GM21737 (cell line): ENCODE results near the gene ZNF318.
A peak's percentile ranks its signal among the peaks of the same experiment; 100 is the strongest.
"Not testable (repeated sequence)": the region's sequence is repeated elsewhere in the genome, so short reads cannot be mapped to it uniquely, and the experiment has no call there.

Experiments used
- ATAC-seq: cut with Tn5 transposase; IDR thresholded peaks from one replicate; pipeline ENCODE4 v1.9.1; 2021; ENCODE audit warnings: mild to moderate bottlenecking, moderate library complexity; ENCODE audit not compliant: unreplicated experiment

ZNF318 gene

DNA sequence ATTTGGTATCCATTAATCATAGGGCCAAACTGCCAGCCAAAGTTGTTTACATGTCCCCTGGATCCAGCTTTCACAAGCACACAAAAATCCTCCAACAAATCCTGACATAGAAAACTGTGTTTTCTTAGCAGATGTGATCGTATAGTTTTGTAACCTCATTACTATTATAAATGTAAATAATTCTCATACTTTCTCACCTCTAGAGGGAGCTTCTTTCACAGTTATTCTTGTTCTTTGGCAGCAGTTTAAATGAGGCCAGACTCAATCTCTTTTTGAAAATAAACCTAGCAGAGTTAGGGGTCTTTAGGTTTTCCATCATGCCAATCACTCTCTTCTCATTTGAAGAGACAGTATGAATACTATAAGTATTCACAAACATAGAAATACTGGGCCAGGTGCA, 17.0 kb upstream of the ZNF318 start:
- ATAC-seq = no peak

GRCh38 chr6:43383021-43383667, 13.7 kb upstream of the ZNF318 start:
- no peak for ATAC-seq

DNA sequence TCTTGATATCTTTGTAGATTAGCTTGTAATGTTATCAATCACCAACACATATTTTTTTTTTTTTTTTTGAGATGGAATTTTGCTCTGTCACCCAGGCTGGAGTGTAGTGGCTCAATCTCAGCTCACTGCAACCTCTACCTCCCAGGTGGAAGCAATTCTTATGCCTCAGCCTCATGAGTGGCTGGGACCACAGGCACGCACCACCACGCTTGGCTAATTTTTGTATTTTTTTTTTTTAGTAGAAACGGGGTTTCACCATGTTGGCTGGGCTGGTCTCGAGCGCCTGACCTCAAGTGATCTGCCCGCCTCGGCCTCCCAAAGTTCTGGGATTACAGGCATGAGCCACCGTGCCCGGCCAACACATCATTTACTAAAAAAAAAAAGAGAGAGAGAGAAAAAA, 11.4 kb upstream of the ZNF318 start:
- not testable (repeated sequence) for ATAC-seq

- ATAC-seq = no peak
These were observed 9.2 kb upstream of the ZNF318 start for GRCh38 chr6:43378631-43379030.

GRCh38 chr6:43377710-43378229, 8.3 kb upstream of the ZNF318 start:
- no peak for ATAC-seq

- ATAC-seq = peak; percentile 40
These were observed 7.1 kb upstream of the ZNF318 start for GRCh38 chr6:43376551-43376981.

- ATAC-seq = no peak
These were observed 6.2 kb upstream of the ZNF318 start for GRCh38 chr6:43375693-43376092.

- ATAC-seq = no peak
These were observed 3.9 kb upstream of the ZNF318 start for GRCh38 chr6:43373252-43373875.

GRCh38 chr6:43370003-43370580, 645 bp upstream of the ZNF318 start:
- ATAC-seq = not testable (repeated sequence)

GRCh38 chr6:43368259-43369160, 937 bp downstream of the ZNF318 start:
- no peak for ATAC-seq

DNA sequence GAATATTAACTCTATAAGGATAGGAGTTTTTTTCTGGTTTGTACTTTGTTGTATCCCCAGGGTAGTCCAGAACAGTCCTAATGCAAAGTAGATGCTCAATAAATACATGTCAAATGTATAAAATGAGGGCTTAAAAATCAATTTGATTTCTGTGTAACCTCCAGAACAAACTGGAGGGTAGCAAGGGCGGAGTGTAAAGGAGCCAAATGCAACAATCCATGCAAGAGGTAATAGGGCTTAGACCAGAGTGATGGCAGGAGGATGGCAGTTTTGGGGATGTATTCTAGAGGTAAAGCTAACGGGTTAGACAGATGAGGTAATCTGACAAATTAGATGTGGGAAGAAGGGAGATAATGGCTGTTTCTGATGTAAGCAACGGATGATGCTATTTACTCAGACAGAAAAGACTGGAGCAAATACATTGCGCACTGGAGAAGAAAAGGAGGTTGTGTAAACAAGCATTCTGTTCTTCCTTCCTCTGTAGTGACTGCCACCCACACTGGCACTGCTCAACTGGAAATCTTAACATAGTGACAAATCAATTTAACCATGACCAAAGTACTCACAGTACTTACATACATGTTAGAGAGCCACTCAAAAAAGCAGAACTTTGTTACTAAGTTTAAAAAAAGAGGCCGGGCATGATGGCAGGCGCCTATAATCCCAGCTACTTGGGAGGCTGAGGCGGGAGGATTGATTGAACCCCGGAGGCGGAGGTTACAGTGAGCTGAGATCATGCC, 2.0 kb downstream of the ZNF318 start:
- no peak for ATAC-seq

DNA sequence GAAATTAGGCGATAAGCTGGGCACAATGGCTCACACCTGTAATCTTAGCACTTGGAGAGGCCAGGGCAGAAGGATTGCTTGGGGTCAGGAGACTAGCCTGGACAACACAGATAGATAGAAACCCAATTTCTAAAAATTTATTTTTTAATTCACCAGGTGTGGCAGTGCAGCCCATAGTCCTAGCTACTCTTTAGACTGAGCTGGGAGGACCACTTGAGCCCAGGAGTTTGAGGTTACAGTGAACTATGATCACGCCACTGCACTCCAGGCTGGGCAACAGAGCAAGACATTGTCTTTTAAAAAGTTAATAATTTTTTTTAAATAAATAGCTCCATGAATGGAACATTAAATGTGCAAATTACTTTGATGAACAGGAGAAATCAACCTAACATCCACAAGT, 8.2 kb downstream of the ZNF318 start:
- ATAC-seq = no peak

GRCh38 chr6:43359831-43360230, 9.6 kb downstream of the ZNF318 start:
- ATAC-seq = no peak

DNA sequence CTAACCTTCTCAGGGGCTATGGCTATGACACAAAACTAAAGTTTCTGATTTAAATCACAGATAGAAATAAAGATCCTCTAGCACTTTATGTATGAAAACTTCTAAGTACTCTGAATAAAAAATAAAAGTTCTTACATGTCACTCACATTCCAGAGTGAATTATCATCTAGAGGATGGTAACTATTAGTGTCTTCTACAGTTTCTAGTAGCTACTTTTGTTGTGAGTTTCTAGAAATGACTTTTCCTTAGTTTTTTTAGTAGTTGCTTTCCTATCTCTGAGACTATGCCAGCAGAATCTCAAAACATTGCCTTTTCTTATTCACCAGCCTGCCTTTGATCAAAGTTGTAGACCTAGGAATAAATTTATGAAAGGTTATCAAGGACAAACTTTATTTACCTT, 10.1 kb downstream of the ZNF318 start:
- no peak for ATAC-seq

- no peak for ATAC-seq
These were observed 13.4 kb downstream of the ZNF318 start for GRCh38 chr6:43355862-43356590.

GRCh38 chr6:43351951-43352350, 17.5 kb downstream of the ZNF318 start:
- ATAC-seq = not testable (repeated sequence)

DNA sequence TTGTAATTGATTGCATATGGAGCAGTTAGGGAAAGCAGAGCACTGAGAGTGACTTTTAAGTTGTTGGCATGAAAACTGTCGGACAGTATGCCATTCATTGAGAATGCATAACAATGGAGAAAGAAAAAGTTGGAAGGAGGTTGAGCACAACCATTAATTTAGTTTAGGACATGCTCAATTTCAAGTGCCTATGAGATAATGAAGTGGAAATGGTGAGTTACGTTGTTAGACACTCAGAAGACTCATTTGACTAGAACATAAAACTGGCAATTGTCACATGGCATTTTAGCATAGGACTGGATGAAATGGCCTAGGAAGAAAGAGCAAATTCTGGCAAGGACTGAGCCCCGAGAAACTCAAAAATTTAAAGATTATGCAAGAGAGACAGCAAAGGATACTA, 22.0 kb downstream of the ZNF318 start:
- ATAC-seq = no peak

GRCh38 chr6:43347021-43347420, 22.4 kb downstream of the ZNF318 start:
- ATAC-seq = no peak

DNA sequence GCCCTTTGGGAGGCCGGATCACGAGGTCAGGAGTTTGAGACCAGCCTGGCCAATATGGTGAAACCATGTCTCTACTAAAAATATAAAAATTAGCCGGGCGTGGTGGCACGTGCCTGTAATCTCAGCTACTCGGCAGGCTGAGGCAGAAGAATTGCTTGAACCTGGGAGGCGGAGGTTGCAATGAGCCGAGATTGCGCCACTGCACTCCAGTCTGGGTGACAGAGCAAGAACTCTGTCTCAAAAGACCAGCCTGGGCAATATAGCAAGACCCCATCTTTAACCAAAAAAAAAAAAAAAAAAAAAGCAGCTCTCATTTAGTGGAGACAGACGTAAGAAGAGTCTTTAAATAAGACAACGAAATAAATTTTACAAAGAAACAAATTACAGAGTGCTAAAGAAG, 23.2 kb downstream of the ZNF318 start:
- ATAC-seq = not testable (repeated sequence)

DNA sequence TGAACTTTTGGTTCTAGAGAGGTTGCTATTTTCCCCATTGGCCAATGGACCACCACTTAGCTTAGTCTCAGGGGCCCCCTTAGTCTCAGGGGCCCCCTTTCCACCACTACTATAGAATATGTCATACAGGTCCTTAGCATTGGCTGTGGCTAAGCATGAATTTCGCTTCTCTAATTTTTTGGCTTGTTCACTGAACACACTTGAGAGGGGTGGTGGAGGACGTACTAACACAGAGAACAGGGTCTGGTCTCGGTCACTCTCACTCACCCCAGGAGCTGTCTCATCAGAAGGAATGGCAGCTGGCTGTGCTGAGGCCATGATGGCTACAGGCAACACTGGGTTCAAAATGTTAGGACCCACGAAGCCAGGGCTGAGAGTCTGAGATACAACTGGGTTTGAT, 30.3 kb downstream of the ZNF318 start:
- peak; percentile 71 for ATAC-seq
